ENCODE measurements around the gene SEC24C.

SEC24C gene

DNA sequence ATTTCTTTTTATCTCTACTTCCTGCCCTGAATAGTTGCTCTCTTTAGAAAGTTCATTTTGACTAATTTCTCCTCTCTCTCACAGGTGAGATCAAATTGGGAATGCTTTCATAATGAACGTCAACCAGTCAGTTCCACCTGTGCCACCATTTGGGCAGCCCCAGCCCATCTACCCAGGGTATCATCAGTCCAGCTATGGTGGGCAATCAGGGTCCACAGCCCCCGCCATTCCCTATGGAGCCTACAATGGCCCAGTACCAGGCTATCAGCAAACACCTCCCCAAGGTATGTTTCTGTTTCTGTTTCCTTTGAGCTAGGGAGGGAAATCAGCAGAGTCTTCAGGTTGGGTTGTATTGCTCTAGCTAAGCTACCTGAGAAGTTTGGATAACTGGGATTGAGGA, 2.5 kb downstream of the SEC24C start:
- DNase-seq (ENCODE audit: low read depth) = no peak
- TF ChIP-seq, protein P1, sequence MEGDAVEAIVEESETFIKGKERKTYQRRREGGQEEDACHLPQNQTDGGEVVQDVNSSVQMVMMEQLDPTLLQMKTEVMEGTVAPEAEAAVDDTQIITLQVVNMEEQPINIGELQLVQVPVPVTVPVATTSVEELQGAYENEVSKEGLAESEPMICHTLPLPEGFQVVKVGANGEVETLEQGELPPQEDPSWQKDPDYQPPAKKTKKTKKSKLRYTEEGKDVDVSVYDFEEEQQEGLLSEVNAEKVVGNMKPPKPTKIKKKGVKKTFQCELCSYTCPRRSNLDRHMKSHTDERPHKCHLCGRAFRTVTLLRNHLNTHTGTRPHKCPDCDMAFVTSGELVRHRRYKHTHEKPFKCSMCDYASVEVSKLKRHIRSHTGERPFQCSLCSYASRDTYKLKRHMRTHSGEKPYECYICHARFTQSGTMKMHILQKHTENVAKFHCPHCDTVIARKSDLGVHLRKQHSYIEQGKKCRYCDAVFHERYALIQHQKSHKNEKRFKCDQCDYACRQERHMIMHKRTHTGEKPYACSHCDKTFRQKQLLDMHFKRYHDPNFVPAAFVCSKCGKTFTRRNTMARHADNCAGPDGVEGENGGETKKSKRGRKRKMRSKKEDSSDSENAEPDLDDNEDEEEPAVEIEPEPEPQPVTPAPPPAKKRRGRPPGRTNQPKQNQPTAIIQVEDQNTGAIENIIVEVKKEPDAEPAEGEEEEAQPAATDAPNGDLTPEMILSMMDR (IDR thresholded peaks at IDR 0.05; ENCODE audit: insufficient read depth, low read depth, low read length, missing control alignments) = no peak
- H3K4me3 ChIP-seq (ENCODE audit: low read depth, low read length) = no peak overlapping the region

DNA sequence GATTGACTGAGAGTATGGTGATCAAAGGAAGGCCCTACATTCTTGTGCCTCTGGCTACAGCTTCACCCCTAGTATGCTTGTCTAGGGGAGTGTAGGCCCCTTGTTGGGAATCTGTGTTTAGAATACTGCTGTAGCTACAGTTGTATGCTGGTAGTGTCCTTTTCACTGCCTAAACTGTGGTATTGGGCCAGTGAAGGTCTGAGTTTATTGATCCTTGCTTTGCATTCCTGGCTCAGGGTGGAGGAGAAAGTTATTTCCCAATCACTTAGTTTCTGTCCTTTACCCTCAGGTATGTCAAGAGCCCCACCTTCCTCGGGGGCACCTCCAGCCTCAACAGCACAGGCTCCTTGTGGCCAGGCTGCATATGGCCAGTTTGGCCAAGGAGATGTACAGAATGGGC, 6.6 kb downstream of the SEC24C start:
- TF ChIP-seq, protein P1 (IDR thresholded peaks at IDR 0.05; ENCODE audit: insufficient read depth, low read depth, low read length, missing control alignments) = no peak

DNA sequence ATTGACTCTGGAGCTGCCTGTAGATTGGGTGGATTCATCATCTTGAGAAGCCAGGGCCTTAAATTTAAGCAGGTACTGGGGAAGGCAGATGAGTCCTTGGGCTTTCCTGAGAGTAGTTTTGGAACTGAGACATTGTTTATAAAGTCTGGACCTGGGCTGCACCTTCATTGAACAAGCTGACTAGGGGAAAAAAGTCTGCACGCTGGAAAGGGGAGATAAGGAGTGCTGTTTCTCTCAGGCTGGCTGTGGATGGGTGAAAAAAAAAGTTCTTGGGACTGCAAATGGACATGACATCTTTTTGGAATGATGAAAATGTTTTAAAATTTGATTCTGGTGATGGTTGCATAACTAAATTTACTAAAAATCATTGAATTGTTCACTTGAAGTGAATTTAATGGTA, 12.0 kb downstream of the SEC24C start:
- H3K4me3 ChIP-seq (ENCODE audit: low read depth, low read length) = no peak overlapping the region
- DNase-seq (ENCODE audit: low read depth) = no peak
- TF ChIP-seq, protein P1 (IDR thresholded peaks at IDR 0.05; ENCODE audit: insufficient read depth, low read depth, low read length, missing control alignments) = no peak

More for the DNA sequence above, 6.6 kb downstream of the SEC24C start:
- no peak for DNase-seq (ENCODE audit: low read depth)
- H3K4me3 ChIP-seq (ENCODE audit: low read depth, low read length) = no peak overlapping the region

DNA sequence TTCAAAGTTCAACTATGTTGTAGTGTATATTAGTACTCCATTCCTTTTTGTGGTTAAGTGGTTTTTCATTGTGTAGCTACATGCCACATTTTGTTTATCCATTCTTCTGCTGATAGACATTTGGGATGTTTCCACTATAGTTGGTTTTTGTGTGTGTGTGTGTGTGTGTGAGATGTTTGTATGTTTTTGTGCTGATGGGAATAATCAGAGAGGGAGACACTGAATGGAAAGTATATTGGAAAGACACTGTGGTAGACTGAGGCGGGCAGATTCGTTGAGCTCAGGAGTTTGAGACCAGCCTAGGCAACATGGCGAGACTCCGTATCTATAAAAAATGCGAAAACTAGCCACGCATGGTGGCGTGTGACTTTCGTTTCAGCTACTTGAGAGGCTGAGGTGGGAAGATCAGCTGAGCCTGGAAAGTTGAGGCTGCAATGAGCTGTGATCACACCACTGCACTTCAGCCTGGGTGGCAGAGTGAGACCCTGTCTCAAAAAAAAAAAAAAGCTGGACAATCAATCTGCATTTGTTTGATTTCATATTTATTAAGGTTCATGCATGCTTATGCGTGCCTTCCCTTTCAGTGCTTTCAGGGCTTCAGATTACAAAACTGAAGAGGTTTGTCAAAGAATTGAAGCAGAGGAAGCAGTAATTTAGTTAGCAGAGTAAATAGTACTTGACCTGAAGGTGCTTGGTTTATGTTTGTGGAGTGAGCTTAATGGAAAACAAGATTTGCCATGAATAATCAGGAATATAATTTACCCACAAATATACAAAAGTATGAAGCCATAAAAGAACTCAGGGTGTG, 14.7 kb downstream of the SEC24C start:
- TF ChIP-seq, protein P1 (IDR thresholded peaks at IDR 0.05; ENCODE audit: insufficient read depth, low read depth, low read length, missing control alignments) = no peak
- no peak overlapping the region for H3K4me3 ChIP-seq (ENCODE audit: low read depth, low read length)
- no peak for DNase-seq (ENCODE audit: low read depth)

DNA sequence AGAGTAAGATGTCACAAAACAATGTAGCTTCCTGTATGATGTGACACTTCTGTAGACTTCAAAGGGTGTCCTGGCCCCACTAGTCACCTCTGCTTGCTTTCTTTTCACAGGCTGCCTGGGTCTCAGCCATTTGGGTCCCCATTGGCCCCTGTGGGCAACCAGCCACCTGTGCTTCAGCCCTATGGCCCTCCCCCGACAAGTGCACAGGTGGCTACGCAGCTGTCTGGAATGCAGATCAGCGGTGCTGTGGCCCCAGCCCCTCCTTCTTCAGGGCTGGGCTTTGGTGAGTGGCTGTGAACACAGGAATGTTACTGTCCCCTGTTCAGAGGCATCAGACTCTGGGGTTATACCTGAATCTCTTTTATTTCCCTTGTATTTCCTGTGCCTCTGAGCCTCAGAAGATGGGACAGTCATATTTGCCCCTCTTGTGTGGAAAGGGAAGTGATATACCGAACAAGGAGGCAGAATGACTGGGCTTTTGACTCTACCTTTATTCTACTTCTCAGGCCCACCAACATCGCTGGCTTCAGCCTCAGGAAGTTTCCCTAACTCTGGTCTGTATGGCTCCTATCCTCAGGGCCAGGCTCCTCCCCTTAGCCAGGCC, 15.4 kb downstream of the SEC24C start:
- no peak for DNase-seq (ENCODE audit: low read depth)
- TF ChIP-seq, protein P1 (IDR thresholded peaks at IDR 0.05; ENCODE audit: insufficient read depth, low read depth, low read length, missing control alignments) = no peak
- H3K4me3 ChIP-seq (ENCODE audit: low read depth, low read length) = no peak overlapping the region

DNA sequence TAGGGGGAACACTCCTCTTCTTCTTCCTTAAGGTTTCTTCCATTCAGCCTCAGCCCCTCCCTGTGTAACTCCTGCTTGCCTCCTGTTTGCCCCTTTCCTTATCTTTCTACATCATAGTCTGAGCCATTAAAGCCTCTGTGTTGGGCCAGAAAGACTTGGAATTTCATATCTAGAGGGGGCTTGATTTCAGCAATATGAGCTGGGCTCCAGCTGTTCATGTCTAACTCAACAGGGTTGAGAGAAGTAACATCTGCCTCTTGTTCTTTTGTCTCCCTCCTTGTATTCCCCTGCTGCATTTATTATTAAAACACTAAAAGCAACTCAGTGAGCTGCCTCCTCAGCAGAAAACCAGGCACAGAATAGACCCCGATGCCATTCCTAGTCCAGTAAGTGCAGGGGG, 17.6 kb downstream of the SEC24C start:
- TF ChIP-seq, protein P1 (IDR thresholded peaks at IDR 0.05; ENCODE audit: insufficient read depth, low read depth, low read length, missing control alignments) = no peak
- no peak for DNase-seq (ENCODE audit: low read depth)
- H3K4me3 ChIP-seq (ENCODE audit: low read depth, low read length) = no peak overlapping the region

Measured in GM12865 (cell line).